Measurements from ENCODE around the gene HLF. TPM values are rescaled to one million over a fixed set of nuclear protein-coding genes. Genes with fewer than 3 reads are reported as not detected.

The HLF gene
- total RNA-seq, 2 experiments from 2014 or later: 2.5 to 2.6 TPM

DNA sequence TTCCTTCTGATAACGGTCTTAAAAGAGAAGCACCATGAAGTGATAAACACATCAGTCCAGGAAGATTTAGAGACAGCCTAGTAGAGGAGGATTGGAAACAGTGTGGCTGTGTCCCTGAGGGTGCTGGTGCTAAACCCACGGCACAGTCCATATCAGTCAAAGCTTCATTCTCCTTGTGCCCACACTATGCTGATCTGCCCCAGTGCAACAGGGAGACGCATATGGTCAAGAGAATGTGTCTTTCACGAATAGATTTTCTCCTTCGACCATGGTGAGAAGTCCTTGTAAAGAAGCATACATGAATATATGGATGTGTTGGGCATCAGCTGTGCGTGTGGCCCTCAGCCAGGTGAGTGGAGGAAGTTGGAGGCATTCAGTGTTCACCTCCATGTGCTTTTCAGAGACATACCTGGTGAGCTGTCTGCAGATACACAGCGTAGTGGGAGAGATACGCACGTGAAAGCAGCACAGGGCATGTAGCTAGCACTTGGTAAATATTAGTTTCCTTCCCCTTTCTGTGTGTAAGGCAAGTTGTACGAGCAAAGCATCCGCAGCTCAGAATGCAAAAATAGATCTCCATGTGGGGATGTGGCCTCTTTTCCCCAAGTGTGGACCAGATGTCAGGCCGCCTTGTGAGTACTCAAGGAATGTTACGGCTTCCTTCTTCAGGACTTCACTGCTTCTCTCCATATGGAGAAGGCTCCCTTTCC is 29.4 kb downstream of the HLF start:
- CTCF ChIA-PET: interaction anchor here (0.6 to 1.7 kb wide), 5 partner anchors 9 to 301 kb away, joined by 3 to 16 read pairs (median 3); no protein-coding TSS in a partner anchor
- no peak for ATAC-seq
- H3K4me1 Mint-ChIP-seq: peaks cover 5% of the 10 kb centered on the region
- H3K27ac Mint-ChIP-seq: no peak overlapping the region
- DNase-seq: no peak
- no peaks in the 10 kb centered on the region for H3K9me3 Mint-ChIP-seq (ENCODE audit: low read depth)
- H3K27me3 Mint-ChIP-seq: peaks cover 9% of the 10 kb centered on the region
- no peaks in the 10 kb centered on the region for H3K36me3 Mint-ChIP-seq
- H3K4me3 Mint-ChIP-seq: no peak overlapping the region

DNA sequence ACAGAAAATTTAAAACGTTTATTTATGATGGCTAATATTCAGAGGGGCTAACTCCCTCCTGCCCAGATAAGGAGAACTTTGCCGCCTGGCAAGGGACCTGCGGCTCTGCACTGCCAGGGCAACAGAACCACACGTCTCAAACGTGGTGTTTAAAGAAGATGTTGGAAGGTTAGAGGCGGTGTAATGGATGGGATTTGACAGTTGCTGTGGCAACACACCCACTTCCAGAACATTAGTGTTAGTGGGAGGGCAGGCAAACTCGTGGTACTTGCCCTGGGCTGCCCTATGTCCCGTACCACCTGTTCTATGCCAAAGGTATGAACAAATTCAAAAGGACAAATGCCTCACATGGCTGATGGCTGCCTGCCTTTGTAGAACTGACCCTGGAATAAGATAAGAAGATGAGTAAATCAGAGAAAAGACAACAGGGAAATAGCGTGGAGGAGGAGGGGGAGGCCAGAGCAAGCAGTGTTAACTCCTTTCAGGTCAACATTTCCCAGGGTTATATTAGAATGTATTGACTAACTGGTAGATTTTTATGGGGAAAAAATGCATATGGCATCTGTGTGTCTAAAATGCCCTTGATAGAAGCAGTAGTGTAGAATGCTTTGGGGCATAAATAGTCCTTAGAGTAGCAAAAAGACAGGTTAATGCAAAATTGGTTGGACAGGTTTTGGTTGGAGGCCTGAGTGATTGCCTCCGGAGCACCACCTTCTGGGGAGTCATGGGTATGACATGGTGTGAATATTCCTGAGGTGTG is 30.8 kb downstream of the HLF start:
- Mint-ChIP-seq H3K36me3 (no peaks in the 10 kb centered on the region), H3K27ac (no peak overlapping the region), H3K9me3 (ENCODE audit: low read depth) (no peaks in the 10 kb centered on the region), H3K27me3 (peaks cover 9% of the 10 kb centered on the region), H3K4me1 (peaks cover 3% of the 10 kb centered on the region), H3K4me3 (no peak overlapping the region)
- peak; percentile 83 for ATAC-seq
- CTCF ChIA-PET: interaction anchor here (1.0 to 3.3 kb wide), 10 partner anchors 9 to 307 kb away, joined by 3 to 16 read pairs (median 5); no protein-coding TSS in a partner anchor
- peak; percentile 63 for DNase-seq

DNA sequence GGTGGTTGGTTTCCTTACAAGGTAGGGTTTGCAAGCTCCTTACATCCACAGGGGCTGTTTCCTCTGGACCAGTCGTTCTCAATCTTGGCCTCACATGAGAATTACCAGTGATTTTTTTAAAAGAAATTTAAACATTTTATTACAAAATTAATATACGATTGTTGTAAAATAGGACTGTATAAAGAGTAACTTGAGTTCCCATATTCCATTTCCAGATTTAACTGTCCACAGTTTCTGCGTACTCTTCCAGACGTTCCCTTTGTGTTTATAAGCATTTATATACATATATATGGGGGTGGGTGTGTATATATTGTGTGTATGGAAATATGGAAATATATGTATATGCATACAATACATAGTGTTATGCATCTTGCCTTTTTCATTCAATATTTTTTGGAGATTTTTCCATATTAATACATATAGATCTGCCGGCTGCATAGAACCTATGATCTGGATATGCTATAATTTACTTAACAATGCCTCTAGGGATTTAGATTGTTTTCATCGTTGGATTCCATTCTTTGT is 31.5 kb downstream of the HLF start:
- CTCF ChIA-PET: interaction anchor here (0.8 to 3.3 kb wide), 12 partner anchors 10 to 311 kb away, joined by 3 to 12 read pairs (median 4); partner anchors contain the start of gene HLF
- no peak for ATAC-seq
- no peak for DNase-seq
- peaks cover 9% of the 10 kb centered on the region for H3K27me3 Mint-ChIP-seq
- H3K36me3 Mint-ChIP-seq: no peaks in the 10 kb centered on the region
- no peaks in the 10 kb centered on the region for H3K9me3 Mint-ChIP-seq (ENCODE audit: low read depth)
- no peak overlapping the region for H3K4me3 Mint-ChIP-seq
- peaks cover 2% of the 10 kb centered on the region for H3K4me1 Mint-ChIP-seq
- no peak overlapping the region for H3K27ac Mint-ChIP-seq

- Mint-ChIP-seq H3K36me3 (no peaks in the 10 kb centered on the region), H3K4me3 (no peak overlapping the region), H3K4me1 (peaks cover 2% of the 10 kb centered on the region), H3K27me3 (peaks cover 9% of the 10 kb centered on the region), H3K27ac (no peak overlapping the region), H3K9me3 (ENCODE audit: low read depth) (no peaks in the 10 kb centered on the region)
- ATAC-seq (no peak), DNase-seq (no peak)
- CTCF ChIA-PET: interaction anchor here (0.8 to 3.3 kb wide), 12 partner anchors 10 to 312 kb away, joined by 3 to 12 read pairs (median 4); partner anchors contain the start of gene HLF
Measured at GRCh38 chr17:55296699-55297098, 31.9 kb downstream of the HLF start.

GRCh38 chr17:55298111-55298730 is 33.5 kb downstream of the HLF start:
- peaks cover 3% of the 10 kb centered on the region for H3K27me3 Mint-ChIP-seq
- H3K36me3 Mint-ChIP-seq: no peaks in the 10 kb centered on the region
- CTCF ChIA-PET: interaction anchor here (1.2 to 3.3 kb wide), 2 partner anchors 12 to 305 kb away, joined by 4 to 12 read pairs; no protein-coding TSS in a partner anchor
- H3K27ac Mint-ChIP-seq: no peak overlapping the region
- no peak for DNase-seq
- ATAC-seq: no peak
- H3K4me1 Mint-ChIP-seq: peaks cover 2% of the 10 kb centered on the region
- no peak overlapping the region for H3K4me3 Mint-ChIP-seq
- no peaks in the 10 kb centered on the region for H3K9me3 Mint-ChIP-seq (ENCODE audit: low read depth)

GRCh38 chr17:55299162-55299838 is 34.5 kb downstream of the HLF start:
- no peak for DNase-seq
- H3K9me3 Mint-ChIP-seq (ENCODE audit: low read depth): no peaks in the 10 kb centered on the region
- H3K4me1 Mint-ChIP-seq: peaks cover 13% of the 10 kb centered on the region
- no peaks in the 10 kb centered on the region for H3K36me3 Mint-ChIP-seq
- ATAC-seq: no peak
- H3K4me3 Mint-ChIP-seq: no peak overlapping the region
- CTCF ChIA-PET: interaction anchor here (1.0 kb wide), 1 partner anchor 56 kb away, joined by 3 read pairs; no protein-coding TSS in a partner anchor
- no peak overlapping the region for H3K27ac Mint-ChIP-seq
- H3K27me3 Mint-ChIP-seq: peaks cover 3% of the 10 kb centered on the region

DNA sequence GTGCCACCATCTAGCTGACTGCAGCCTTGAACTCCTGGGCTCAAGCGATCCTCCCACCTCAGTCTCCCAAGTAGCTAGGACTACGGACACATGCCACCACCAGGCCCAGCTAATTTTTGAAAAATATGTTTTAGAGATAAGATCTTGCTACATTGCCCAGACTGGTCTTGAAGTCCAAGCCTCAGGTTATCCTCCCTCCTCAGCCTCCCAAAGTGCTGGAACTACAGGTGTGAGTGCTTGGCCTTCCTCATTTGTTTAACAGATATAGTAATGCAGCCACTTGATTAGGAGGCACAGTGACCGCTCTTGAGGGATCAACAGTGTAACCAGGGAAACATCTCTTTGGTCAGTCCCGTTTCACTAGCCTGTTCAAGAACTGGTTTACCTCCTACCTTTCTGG is 35.1 kb downstream of the HLF start:
- Mint-ChIP-seq H3K4me1 (peaks cover 18% of the 10 kb centered on the region), H3K36me3 (no peaks in the 10 kb centered on the region), H3K9me3 (ENCODE audit: low read depth) (no peaks in the 10 kb centered on the region), H3K27me3 (peaks cover 3% of the 10 kb centered on the region), H3K4me3 (no peak overlapping the region), H3K27ac (no peak overlapping the region)
- CTCF ChIA-PET: interaction anchor here (1.0 kb wide), 1 partner anchor 55 kb away, joined by 3 read pairs; no protein-coding TSS in a partner anchor
- ATAC-seq (no peak), DNase-seq (no peak)

DNA sequence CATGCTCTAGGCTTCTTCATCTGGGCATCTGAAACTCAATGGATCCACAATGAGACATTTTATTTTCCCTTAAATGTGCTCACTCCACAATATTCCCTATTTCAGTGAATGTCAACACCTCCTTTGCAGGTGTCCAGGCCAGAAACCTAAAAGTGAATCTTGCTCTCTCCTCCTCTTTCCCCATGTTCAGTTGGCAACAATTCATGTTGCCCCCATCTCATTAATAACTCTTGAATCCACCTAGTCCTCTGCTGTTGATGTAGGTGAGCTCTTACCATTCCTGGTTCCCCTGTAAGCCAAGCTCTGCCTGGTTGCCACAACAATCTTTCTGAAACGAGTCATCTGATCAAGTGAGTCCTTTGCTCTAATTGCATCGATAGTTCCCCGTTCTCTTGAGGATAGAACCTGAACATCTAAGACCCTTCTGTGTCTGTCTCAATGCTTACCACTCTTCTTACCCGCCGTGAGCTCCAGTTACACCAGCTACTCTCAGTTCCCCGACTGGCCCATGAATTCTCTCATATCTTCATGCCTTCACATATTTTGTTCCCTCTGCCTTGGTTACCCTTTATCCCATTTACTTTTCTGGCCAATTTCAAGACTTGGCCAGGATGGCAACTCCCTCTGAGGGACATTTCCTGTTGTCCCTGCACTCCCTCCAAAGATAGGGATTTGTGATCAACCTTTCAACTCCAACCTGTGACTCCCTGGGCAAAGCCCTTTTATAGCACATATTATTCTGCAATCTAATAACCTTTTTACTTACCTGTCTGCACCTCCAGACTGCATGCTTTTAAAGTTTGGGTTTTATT is 35.9 kb downstream of the HLF start:
- H3K4me3 Mint-ChIP-seq: no peak overlapping the region
- peaks cover 3% of the 10 kb centered on the region for H3K27me3 Mint-ChIP-seq
- DNase-seq (no peak), ATAC-seq (no peak)
- H3K36me3 Mint-ChIP-seq: no peaks in the 10 kb centered on the region
- no peaks in the 10 kb centered on the region for H3K9me3 Mint-ChIP-seq (ENCODE audit: low read depth)
- H3K4me1 Mint-ChIP-seq: peaks cover 18% of the 10 kb centered on the region
- no peak overlapping the region for H3K27ac Mint-ChIP-seq
- CTCF ChIA-PET: no interaction called here

DNA sequence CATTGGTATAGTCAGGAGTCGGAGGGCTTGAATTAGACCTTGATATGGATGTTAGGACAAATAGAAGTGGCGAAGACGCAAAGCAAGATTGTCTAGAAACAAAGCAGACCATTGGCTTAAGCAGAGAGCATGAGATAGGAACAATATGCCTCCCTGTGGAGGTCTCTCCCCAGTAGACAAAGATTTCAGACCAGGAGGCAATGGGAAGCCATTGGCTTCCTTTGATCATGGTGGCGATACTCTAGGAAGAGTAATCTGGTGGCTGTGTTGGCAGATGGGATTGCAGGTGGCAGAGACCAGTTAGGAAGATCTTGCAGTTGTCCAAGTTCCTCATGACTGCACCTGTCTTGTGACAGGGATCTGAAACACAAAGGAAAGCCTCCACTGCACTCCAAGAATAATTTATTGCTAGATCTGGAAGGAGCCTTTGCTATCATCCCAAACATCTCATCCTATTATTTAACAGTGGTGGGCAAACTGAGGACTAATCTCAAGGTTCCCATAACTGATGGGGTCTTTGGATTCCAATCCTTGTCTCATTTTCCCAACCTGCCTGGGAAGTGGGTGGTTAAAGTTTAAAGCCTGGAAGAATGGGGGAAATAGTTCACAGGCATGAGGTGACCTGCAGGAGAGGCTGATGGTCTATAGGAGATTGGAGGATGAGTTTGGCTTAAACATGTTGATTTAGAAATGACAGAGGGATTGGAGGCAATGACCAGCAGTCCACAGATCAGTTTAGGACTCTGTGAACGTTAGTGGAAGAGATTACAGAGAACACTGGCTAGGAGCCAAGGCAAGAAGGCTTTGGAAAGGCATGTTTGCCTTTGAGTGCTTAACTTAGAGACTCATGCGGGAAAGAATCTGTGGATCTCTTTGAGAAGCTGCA is 37.0 kb downstream of the HLF start:
- Mint-ChIP-seq H3K4me3 (no peak overlapping the region), H3K9me3 (ENCODE audit: low read depth) (no peaks in the 10 kb centered on the region), H3K27ac (no peak overlapping the region), H3K27me3 (peaks cover 5% of the 10 kb centered on the region), H3K36me3 (no peaks in the 10 kb centered on the region), H3K4me1 (peaks cover 19% of the 10 kb centered on the region)
- DNase-seq: no peak
- ATAC-seq: no peak
- CTCF ChIA-PET: no interaction called here

DNA sequence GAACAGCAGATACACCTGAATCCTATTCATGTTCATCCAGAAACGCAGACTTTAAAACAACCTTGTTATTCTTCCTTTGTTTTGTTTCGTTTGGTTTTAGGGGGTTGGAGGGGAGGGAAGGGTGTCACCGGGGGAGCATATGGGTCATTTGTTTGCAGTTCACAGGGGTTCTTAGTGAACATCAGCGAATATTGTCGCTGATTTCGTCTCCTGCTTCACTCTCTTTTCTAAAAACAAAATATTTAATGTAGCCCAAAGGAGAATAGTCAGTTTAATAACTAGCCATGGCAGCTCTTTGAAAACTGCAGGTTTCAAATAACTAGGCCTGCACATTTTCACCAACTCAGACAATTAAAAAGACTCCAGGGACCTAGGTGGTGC is 37.6 kb downstream of the HLF start:
- ATAC-seq (no peak), DNase-seq (no peak)
- CTCF ChIA-PET: interaction anchor here (1.5 kb wide), 1 partner anchor 8 kb away, joined by 3 read pairs; no protein-coding TSS in a partner anchor
- peaks cover 19% of the 10 kb centered on the region for H3K4me1 Mint-ChIP-seq
- no peaks in the 10 kb centered on the region for H3K36me3 Mint-ChIP-seq
- no peak overlapping the region for H3K4me3 Mint-ChIP-seq
- no peak overlapping the region for H3K27ac Mint-ChIP-seq
- no peaks in the 10 kb centered on the region for H3K9me3 Mint-ChIP-seq (ENCODE audit: low read depth)
- H3K27me3 Mint-ChIP-seq: peaks cover 7% of the 10 kb centered on the region

- CTCF ChIA-PET: interaction anchor here (0.6 to 3.3 kb wide), 4 partner anchors 9 to 210 kb away, joined by 3 to 19 read pairs (median 6); no protein-coding TSS in a partner anchor
- ATAC-seq: no peak
- DNase-seq: no peak
- Mint-ChIP-seq H3K36me3 (no peaks in the 10 kb centered on the region), H3K27ac (no peak overlapping the region), H3K27me3 (peaks cover 7% of the 10 kb centered on the region), H3K9me3 (ENCODE audit: low read depth) (no peaks in the 10 kb centered on the region), H3K4me1 (peaks cover 19% of the 10 kb centered on the region), H3K4me3 (no peak overlapping the region)
Measured at GRCh38 chr17:55303008-55303493, 38.3 kb downstream of the HLF start.
